RCC 7860 (cell line): ENCODE results near the gene TNFRSF12A.

Source experiments
- DNase-seq: peaks from one replicate; pipeline ENCODE4 v3.0.0-alpha.2; 2015; ENCODE audit warnings: low spot score
- FAIRE-seq: peaks from 2 replicates; lab custom pipeline; 2012; peaks lifted over from hg19 to GRCh38; lab: Jason Lieb, UNC

TNFRSF12A gene, protein sequence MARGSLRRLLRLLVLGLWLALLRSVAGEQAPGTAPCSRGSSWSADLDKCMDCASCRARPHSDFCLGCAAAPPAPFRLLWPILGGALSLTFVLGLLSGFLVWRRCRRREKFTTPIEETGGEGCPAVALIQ

DNA sequence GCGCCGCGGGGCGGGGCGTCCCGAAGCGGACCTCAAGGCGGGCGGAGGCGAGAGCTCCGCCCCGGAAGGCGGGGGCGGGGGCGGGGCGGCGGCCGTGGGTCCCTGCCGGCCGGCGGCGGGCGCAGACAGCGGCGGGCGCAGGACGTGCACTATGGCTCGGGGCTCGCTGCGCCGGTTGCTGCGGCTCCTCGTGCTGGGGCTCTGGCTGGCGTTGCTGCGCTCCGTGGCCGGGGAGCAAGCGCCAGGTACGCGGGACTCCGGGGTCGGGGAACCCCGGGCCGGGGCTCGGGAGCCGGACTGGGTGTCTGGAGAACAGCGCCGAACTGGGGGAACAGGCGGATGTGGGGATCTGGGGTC is at the start of gene TNFRSF12A:
TNFRSF12A (plus strand) TSS at position 122 of the 357 bp plus-strand sequence; CDS start at position 152, 30 bp downstream.
- DNase-seq: peak; percentile 66
- FAIRE-seq: no peak

DNA sequence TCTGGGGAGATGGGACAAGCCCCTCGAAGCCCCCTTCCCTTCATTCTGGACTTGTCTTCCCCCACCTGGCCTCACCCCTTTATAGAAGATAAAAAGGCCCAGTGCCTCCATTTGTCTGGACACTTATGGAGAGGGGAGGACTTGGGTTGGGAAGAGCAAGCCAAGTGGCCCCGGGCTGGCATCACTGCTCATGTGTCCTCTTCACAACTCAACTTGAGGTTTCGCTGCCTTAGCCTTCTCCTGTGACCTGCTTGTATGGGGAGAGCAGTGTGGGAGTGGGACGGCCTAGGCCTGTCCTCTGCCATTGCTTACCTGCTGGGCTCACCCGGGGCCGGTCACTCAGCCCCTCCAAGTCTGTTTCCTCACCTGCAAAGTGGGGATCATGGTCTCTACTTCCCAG is 49.6 kb upstream of the TNFRSF12A start:
- no peak for DNase-seq
- no peak for FAIRE-seq

DNA sequence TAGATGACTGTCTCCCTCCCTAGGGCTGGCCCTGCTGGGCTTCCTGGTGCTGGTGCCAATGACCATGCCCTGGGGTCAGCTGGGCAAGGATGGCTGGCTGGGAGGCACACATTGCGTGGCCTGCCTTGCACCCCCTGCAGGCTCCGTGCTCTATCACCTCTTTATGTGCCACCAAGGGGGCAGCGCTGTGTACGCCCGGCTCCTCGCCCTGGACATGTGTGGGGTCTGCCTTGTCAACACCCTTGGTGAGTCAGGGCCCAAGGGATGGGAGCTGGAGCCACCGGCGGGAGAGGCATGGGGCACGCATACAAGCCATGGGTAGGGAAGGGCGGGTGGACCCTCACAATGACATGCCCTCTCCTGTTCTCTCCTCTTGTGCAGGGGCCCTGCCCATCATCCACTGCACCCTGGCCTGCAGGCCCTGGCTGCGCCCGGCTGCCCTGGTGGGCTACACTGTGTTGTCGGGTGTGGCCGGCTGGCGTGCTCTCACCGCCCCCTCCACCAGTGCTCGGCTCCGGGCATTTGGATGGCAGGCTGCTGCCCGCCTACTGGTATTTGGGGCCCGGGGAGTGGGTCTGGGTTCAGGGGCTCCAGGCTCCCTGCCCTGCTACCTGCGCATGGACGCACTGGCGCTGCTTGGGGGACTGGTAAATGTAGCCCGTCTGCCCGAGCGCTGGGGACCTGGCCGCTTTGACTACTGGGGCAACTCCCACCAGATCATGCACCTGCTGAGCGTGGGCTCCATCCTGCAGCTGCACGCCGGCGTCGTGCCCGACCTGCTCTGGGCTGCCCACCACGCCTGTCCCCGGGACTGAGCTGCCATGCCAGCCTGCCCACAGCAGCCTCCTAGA is 48.8 kb upstream of the TNFRSF12A start:
- no peak for FAIRE-seq
- DNase-seq: no peak

DNA sequence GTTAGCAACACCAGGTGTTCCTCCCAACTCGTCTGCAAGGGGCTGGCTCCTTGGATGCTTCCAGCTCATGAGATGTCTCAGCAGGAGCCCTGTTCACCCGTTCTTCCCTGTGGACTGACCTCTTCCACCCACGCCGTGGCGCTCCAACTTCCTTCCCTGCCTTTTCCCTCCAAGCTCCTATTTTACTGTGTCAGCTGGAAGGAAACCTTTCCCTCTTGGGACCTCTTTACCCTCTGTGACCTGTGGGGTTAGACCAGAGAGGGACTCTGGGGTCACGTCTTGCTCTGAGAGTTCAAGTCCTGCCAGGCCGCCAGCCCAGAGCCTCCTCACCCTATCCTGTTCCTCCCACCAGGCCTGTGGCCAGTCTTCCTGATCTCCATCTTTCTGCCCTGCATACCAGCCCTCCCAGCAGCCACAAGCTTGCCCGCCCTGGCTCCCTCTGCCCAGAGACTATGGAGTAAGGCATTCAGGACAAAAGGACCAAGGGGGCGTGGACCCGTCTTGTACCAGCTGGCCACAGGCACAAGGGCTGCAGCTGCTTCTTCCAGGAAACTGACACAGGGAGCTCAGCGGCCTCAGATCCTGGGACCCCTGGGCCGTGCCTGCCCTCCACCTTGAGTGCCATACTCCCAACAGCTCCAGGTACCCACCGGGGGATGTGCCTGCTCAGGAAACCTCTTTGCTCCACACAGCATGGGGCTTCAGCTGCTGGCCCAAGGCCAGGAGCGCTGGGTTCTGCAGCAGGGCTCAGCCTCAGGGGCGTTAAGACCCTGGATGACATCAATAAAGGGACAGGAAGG is 48.0 kb upstream of the TNFRSF12A start:
- no peak for FAIRE-seq
- DNase-seq: no peak

DNA sequence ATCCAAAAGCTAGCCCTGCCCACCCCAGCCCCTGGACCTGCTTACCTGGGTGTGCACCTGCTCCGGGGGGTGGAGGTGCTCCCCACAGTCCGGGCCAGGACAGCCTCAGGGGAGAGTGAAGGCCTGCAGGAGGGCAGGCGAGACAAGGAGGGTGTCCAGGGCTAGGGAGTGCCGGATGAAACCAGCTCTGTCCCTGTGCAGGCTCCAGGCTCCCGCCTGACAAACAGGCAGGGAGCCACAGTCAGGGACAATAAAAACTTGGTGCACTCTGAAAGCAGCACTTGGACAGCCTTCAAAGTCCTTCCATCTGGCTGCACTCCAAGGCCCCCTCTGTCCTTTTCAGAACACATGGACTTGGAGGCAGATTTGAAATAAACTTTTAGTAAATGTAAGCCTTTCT is 47.1 kb upstream of the TNFRSF12A start:
- FAIRE-seq: no peak
- no peak for DNase-seq

DNA sequence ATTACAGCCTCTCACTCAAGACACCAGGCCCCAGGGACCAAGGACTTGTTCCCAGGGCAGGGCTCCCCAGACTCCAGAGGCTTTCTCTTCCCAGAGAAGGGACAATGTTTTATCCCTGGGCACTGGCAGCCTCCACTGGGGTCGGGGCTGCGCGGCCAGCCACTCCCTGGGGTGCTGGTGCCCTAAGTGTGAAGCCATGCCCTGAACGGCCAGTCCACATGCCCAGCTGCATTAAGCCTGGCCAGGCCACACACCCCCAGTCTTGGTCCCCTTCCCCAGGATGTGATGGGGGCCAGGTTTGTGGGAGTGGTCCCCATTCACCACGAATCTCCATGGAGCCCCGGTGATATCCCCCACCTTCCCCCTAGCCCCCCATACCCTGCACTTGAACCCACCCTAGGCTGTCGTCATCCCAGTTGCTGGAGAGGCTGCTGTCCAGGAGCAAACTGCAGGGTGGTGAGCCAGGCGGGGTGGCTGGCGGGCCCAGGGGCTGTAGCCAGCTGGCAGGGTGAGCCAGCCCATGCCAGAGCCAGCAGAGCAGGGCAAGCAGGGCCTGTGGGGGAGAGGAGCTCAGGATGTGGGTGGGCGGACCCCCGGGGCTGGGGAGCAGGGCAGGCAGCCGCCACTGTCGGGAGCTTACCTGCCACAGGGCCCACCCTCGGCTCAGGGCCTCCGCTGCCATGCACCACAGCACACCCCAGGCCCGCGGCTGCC is 46.4 kb upstream of the TNFRSF12A start:
- no peak for DNase-seq
- FAIRE-seq: no peak

DNA sequence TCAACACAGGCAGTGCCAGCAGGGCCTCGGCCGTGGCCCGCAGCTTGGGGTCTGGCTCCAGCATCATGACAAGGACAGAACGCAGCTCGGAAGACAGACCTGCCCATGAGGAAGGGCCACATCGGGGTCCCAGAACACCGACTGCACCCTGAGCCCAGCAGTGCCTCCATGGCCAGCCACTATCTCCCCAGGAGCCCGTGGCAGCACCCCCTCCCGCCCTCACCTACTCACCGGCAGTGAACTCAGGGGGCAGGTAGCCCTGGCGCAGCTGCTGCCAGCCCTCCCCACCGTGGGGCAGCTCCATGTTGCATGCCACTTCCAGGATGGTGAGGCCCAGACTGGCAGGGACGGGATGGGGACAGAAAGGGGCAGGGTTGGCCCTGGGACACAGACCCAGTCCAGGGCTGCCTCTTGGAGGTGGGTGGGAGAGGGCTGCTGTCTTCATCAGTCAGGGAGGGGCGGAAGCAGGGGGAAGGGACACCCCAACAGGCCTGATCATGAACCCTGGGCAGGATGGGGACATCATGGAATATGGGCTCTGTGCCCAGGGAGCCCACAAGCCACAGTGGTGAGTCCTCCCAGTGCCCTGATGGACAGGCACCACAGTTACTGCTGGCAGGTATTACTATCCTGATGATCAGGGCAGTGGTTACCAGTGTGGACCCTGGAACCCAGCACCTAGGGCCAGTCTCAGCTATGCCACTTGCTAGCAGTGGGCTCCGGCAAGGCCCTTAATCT is 45.7 kb upstream of the TNFRSF12A start:
- FAIRE-seq (no peak), DNase-seq (no peak)

DNA sequence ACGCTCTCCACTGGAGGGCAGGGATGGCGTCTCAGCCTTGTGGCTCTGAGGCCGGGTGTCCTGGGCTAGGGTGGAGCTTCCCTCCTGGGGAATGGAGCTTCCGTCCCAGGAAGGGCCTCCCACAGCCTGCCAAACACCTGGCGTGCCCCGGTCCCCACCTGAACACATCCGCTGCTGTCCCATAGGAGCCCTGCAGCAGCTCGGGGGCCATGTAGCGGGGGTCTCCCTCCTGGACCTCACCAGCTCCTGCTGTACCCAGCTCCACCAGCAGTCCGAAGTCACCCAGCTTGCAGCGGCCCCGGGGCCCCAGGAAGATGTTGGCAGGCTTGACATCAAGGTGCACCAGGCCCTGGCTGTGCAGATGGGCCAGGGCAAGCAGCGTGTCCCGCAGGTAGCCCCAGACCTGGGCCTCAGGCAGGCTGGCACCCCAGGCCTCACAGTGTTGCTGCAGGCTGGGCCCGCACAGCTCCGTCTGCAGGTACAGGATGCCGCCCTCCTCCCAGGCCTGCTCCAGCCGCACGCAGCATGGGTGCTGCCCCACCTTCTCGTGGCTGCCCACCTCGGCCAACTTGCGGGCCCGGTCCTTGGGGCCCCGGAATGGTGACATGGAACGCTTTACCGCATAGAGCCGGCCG is 44.9 kb upstream of the TNFRSF12A start:
- no peak for FAIRE-seq
- no peak for DNase-seq

DNA sequence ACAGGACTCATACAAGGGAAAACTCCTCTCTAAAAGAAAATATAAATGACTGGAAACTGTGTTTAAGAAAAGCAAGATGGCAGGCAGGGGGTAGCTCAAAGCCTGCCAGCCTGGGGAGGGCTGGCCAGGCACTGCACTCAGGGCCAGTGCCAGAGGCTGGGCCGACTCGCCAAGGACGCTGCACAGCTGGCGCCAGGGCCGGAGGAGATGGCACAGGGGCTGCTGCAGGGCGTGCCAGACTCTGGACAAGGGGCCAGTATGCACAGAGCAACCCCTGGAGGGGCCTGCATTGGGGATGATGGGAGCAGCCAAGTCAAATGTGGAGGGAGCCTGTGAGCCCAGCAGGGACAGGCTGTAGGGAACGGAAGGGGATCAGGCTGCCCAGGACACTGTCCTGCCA is 44.0 kb upstream of the TNFRSF12A start:
- FAIRE-seq (no peak), DNase-seq (no peak)

DNA sequence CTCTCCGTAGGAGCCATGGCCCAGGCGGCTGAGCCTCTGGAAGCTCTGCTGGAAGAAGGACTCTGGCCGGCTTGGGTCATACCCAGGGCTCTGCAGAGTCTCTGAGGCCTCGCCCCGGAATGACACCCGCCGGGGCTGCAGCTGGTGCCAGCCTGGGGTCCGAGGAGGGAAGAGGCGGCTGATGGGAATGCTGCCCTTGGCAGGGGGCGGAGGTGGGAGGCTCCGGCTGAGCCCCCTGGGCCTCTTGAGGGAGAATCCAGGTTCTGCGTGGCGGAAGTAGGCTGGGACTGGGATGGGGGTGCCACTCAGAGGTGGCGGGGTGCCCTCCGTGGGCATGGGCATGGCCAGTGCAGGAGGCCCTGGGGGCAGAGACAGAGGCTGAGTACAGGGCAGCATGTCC is 43.5 kb upstream of the TNFRSF12A start:
- FAIRE-seq: no peak
- DNase-seq: no peak

DNA sequence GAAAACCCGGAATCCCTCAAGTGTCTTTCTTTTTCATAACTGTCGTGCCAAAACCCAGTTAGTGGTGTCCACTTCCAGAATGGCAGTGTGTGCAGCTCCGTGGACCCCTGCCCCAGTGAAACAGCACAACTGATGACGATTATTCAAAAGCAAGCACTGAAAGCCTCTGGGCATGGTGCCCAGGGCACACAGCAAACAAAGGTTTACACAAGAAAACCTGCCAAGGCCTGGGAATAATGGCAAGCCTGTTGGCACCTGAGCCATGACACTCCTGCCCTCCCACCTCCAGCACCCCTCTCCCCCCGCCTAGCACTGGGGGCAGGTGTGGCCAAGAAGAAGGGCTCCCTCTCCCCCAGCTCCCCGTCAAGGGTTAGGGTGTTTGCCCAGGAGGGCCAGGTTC is 42.7 kb upstream of the TNFRSF12A start:
- FAIRE-seq: no peak
- DNase-seq: no peak

DNA sequence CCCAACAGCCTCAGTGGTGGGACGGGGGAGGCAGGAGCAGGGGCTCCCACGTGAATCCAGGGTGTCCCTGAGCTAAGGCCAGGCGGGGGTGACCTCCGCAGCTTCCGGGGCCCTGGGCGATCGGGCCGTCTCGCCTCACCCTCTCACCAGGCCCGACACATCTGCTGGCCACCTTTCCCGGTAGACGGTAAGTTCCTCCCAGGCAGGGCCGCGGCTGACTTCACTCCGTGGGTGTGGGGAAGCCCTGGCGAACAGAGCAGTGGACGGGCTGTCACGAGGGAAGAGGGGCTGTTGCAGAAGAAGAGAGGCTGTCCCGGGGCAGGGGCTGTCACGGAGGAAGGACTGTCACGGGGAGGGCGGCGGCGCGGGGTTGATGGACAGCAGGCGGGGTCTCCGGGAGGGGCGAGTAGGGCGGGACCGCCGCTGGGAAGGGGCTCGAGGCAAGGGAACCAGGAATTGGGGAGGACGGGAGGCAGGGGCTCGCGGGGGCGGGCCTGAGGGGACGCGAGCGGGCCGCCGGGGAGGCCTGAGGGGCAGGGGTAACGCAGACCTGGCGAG is 40.4 kb upstream of the TNFRSF12A start:
- FAIRE-seq: no peak
- no peak for DNase-seq

DNA sequence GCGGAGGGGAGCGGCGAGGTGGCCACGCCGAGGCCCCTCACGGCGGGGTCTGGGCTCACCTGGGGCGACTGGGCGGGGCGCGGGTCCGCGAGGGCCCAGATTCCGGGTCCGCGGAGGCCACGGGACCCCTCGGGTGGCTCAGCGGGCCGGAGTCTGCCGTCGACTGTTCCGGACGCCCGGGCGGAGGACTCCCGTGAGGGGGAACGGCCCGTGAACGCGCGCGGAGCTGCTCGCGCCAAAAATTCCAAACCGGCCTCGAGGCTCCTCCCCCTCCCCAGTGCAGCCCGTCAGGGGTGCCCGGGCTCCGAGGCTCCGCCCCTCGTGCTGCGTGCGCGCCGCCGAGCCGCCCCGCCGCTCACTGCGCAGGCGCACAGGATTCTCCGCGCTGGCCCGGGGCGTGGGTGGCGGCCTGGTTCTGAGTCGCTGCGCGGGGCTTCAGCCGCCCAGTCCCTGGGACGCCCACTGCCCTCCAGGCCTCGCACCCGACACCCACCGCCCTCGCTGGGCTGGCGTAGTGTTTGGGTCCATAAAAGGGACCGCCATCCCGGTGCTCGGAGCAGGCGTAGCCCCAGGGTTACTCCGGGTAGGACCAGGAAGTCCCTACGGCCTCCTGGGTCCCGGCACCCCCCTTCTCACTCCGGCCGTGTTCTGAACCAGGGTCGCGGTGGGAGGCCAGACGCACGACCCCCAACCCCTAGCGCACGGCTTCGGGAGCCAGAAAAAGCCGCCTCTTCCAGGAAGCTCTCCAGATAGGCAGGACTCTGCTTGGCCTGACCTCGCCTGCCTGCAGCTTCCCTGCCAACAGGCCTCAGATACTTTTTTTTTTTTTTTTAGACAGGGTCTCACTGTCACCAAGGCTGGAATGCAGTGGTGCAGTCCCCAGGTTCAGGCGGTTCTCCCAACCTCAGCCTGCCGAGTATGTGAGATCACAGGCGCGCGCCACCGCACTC is 39.7 kb upstream of the TNFRSF12A start, which contains the start of gene PKMYT1:
PKMYT1 (minus strand) TSS at position 220 of the 950 bp plus-strand sequence. CDS start 789 bp downstream, outside the sequence.
- DNase-seq (peak; percentile 79), FAIRE-seq (no peak)

DNA sequence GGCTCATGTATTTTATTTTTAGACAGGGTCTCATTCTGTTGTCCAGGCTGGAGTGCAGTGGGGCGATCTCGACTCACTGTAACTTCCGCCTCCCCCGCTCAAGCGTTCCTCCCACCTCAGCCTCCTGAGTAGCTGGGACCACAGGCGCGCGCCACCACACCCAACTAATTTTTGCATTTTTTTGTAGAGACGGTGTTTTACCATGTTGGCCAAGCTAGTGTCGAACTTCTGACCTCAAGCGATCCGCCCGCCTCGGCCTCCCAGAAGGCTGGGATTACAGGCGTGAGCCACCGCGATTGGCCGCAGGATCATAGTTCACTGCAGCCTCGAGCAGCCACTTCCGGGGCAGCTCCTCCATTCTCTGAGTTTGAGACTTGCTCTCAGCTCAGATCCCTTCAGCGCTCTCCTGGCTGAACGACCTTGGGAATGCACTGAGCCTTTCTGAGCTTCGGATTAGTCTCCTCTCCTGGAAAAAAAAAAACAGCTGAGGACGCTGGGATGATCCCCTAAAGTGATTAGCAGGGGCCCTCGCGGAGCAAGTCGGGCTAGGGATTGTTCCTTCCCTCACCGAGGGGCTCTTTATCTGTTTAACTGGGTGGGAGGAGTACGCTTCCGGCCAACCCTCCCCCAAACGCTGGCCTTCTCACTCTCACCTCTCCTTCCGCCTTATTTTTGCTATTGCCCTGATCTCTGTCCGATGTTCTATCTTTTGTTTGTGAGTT is 38.8 kb upstream of the TNFRSF12A start:
- no peak for FAIRE-seq
- no peak for DNase-seq

DNA sequence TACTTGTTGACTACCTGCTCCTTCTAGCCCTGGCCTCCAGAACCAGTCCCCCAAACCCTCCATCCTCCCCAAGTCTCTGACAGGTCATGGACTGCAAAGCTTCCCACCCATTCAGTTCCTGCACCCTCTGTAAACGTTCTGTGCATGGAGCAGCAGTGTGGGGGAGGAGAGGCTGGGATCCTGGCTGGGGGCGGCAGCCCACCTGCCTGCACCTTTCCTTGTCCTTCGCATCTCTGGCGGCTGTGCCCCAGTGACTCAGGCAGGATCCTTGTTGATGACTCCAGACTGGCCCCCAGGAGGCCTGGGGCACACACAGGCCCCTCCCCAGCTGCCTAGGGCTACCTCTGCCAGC is 38.3 kb upstream of the TNFRSF12A start:
- DNase-seq (no peak), FAIRE-seq (no peak)

DNA sequence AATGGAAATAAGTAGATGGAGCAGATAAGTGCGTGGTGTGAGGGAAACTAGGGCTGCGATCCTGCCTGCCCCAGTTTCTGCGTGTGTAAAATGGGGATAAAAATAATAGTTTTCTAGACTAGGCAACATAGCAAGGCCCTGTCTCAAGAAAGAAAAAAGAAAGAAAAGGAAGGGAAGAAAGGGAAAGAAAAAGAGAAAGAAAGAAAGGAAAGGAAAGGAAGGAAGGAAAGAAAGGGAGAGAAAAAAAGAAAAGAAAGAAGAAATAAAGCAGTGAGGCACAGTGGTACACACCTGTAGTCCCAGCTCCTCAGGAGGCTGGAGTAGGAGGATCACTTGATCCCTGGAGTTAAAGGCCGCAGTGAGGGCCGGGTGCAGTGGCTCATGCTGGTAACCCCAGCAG is 37.8 kb upstream of the TNFRSF12A start:
- no peak for DNase-seq
- no peak for FAIRE-seq

DNA sequence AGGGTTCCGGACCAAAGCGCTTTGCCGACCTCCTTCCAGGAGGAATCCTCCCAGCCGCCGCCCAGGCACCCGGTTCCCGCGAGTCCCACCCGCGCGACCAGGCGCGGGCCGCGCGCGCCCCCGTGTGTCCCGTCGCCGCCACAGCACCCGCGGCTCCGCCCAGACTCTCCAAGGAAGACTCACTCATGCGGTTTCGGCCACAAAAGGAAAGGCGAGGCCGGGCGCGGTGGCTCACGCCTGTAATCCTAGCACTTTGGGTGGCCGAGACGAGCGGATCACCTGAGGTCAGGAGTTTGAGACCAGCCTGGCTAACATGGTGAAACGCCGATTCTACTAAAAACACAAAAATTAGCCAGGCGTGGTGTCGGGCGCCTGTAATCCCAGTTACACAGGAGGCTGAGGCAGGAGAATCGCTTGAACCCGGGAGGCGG is 36.4 kb upstream of the TNFRSF12A start:
- FAIRE-seq (no peak), DNase-seq (peak; percentile 78)

DNA sequence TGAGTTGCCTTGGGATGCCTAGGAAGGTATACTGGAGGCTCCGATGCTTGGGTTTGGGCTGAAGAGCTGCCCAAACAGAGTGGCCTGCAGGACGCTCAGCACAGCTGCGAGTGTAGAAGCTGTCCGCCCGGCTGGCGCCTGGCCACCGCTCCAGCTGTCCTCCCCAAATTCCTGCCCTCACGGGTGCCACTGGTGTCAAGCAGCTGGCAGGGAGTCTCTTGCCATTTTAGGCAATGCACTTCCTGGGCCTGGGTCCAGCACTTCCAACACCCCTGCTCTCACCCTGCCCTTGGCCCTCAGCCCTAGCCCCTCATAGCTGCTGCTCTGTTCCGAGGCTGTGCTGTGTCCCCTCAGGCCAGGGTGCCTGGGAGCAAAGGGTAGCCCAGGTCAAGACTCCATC is 34.7 kb upstream of the TNFRSF12A start:
- no peak for DNase-seq
- no peak for FAIRE-seq
